NOMO-1 treated with dmso at 0.1 percent for 144 hours (cell line): ENCODE results near the gene NPY1R.

Experiments
- DNase-seq: peaks from one replicate; lab custom pipeline; 2025; ENCODE audit not compliant: unreplicated experiment; lab: John Stamatoyannopoulos, UW

The NPY1R gene

DNA sequence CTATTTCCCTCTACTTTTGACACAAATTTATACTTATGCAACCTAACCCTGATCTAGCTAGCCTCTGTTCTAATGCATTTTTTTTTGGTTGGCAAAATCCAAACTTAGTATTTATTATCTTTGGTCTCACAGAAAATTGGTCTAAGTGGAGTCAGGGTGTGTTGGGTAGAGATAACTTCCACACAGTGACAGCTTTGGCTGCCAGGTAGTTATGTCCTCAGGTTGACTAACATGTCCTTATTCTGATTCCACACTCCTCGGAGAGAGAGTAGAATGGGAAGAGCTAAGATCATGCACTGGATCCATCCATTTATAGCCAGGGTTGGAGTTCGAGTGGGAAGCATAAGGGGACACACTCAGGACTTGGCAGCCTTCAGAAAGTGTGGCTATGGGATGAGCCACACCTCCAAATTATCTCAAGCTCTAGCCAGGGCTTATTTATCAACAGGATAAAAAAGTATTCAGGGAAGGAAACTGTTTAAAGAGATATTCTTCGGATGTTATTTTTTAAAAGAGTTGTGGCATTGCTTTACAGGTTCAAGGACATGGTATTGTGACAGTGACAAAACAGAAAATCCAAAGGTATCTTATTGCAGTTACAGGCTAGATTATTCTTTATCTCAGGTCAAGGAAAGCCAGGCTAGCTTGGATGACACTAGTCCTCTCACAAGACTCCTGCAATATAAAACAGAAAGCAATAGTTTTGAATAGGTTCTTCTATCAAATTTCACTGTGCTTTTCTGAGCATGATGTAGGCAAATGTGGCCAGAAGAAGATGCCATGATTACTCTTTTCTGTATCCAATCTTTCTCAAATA lies 51.5 kb downstream of the NPY1R start:
- no peak for DNase-seq

DNA sequence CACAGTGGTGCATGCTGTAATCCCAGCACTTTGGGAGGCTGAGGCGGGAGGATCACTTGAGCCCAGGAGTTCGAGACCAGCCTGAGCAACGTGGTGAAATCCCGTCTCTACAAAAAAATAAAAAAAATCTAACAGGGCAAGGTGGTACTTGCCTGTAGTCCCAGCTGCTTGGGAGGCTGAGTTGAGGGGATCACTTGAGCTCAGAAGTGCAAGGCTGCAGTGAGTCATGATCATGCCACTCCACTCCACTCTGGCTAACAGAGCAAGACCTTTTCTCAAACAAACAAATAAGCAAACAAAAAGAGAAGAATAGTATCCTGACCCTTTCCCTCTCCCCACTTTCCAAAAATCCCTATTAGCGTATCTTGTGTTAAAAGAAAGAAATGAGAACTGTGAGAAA lies 52.7 kb downstream of the NPY1R start:
- no peak for DNase-seq

DNA sequence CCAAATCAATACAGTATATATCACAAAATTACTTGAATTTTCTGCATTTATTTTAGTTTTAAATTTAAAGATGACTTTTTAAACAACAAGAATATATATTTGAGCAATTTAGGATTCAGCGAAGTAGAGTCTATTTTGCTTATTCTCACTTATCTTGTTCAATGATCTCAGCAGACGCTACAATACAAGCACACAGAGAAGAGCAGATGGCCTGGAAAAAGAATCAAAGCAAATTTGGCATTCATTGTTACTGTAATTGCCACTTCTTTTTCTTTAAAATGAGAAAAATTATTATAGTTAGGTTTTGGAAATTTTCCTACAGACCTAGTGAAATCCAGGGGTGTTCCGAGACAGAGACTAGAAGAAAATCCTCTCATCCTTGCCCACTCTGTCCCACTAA lies 57.5 kb downstream of the NPY1R start:
- DNase-seq: no peak
